ENCODE measurements around the gene MSMO1.
"Not testable (repeated sequence)": the region's sequence is repeated elsewhere in the genome, so short reads cannot be mapped to it uniquely, and the experiment has no call there.

MSMO1 gene

DNA sequence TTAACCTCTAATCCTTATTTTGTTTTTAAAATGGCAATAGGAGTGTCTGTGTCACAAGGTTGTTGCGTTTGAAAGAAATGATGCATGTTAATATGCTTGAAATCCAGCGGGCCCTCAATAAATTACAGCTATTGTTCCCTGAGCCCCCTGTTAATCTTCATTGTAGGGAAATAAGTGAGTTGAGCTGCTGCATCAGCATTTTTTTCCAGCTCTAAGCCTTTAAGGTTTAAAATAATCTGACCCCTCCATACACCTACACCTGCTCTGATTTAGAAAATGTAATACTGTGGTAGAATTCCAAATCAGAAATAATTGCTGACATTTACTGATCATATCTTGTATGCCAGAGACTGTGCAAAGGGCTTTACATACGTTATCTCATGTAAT is 2.6 kb upstream of the MSMO1 start:
- no peak for DNase-seq (ENCODE audit: low spot score)

DNA sequence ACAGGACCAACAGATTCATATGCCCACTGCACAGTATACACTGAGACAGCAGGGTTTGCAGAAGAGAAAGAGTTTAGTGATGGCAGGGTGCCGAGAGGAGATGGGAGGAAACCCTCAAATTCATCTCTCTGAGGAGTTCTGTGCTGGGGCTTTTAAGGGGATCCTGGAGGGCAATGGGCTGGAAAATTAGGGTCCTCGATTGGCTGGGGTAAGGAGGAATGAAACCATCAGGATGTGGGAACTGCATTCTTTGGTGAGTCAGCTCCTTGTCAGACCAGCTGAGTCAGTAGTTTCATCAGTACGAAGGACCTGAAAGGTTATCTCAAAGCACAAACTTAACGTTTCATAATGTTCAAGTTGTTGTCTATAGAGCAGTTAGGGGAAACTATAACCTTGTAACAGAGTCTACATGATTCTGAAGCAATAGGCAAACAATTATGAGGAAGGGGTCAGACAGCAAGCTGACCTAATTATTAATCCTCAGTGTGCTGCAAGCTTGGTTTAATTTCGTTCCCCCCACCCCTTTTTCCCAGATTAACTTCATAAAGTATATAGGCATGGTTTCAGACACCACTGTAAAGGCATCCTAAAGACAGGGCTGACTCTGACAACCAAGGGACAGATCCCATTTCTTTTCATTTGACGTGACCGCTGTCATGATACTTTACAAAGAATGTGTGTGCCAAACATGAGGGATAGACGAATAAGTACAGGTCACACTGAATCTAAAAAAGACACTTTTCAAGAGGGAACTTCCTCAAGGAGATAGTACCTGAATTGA is 1.5 kb upstream of the MSMO1 start:
- DNase-seq (ENCODE audit: low spot score): no peak

DNA sequence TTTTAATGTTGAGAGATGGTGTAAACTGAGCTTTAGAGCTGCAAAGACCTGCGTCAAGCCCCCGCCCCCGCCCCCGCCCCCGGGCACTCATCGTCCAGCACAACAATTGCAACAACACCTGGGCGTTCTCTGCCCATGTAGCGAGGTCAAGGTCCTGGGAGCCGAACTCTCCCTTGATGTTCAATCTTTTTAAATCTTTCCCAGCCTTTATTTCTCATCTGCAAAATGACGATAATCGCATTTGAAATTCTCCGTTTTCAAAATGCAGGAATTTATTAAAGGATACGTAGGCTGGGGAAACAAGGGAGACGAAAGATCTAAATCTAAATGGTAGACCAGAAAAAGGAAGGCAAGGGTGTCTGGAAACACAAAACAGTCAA is 648 bp upstream of the MSMO1 start:
- peak; percentile 52 for DNase-seq (ENCODE audit: low spot score)

DNA sequence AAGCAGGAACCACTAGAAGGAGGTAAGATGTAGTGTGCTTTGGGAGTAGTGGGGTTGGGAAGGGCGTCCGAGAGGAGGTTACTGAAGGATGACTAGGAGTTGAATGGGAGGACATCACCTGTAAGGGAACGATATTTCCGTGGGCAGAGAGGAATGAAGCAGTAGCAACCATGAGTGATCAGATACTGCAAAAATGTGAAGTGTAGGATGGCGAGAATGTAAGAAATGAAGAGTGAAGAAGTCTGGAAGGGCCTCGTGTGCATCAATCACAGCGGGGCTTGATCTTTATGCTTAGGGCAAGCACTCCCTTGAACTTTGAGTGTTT is 594 bp downstream of the MSMO1 start:
- no peak for DNase-seq (ENCODE audit: low spot score)

DNA sequence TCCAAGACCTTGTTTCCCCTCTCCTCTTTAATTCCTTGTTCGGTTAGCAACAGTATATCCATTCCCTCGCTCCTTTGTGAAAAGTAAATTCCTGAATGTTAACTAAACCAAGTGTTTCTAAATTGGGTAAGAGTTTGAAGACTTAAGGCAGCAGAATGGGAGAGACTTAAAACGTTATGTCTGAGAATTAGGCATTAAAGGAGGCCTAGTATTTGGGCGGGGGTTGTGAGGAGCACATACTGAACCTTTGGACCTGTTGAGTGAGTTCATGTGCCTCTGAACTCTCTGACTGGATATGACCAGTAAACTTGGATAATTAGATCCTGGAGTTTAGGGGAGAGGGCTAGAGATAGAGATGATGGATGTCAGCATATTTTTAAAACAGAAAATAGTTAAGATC is 1.2 kb downstream of the MSMO1 start:
- DNase-seq (ENCODE audit: low spot score): no peak

DNA sequence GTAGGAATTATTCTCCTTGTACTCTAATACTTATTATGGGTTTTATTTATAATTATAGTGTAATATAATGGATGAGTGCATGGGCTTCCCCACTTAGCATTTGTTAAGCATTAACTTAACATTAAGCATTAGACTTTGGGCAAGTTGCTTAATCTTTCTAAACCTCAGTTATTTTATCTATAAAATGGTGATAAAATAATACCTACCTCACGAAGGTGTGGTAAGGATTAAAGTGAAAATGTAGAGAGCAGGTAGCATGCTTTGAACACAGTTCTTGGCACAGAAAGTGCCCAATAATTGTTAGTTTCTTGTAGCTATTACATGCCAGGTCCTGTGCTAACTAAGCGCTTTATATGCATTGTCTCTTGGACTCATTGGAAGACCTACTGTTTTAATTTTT is 2.6 kb downstream of the MSMO1 start:
- no peak for DNase-seq (ENCODE audit: low spot score)

DNA sequence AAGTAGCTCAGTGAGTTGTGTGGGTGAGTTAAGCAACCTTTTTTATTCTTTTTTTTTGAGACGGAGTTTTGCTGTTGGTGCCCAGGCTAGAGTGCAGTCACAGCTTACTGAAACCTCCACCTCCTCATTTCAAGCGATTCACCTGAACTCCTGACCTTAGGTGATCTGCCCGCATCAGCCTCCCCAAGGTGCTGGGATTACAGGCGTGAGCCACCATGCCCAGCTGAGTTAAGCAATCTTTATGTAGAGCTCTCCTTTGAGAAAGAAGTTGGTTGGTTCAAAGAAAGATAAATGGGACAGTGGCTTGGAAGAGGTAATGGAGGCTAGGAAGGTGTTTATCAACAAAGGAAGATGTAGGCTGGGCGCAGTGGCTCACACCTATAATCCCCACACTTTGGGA is 3.2 kb downstream of the MSMO1 start:
- DNase-seq (ENCODE audit: low spot score): no peak

DNA sequence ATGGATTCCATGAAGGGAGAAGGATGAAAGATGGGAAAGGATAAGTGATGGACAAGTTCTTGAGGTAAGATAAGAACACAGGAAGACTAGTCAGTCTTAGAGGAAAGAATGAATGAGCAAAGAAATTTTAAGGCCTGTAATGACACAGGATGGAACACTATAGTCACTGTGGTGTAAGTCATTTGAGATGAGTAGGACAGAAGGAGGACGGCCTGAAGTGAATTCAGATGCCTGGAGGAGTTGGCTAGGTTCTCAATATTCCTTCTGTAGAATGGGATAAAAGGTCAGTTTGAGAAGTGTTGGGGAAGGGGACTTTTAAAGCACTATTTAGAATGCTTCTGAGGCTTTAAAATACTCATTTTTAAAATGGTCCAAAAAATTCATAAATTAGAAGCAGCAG is 3.9 kb downstream of the MSMO1 start:
- DNase-seq (ENCODE audit: low spot score): no peak

DNA sequence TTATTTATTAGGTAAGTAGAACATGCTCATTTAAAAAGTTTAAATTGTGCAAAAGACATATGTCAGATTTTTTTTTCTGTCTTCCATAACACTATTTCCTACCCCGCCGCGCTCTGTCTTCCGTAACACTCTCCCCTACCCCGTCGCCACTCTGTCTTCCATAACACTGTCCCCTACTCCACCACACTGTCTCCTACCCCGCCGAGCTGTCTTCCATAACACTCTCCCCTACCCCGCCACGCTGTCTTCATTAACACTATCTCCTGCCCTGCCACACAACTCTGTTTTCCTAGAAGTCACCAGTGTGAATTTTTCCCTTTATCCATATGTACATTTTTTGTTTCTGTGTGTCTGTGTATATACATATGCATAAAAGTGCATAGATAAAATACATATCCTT is 4.4 kb downstream of the MSMO1 start:
- no peak for DNase-seq (ENCODE audit: low spot score)

DNA sequence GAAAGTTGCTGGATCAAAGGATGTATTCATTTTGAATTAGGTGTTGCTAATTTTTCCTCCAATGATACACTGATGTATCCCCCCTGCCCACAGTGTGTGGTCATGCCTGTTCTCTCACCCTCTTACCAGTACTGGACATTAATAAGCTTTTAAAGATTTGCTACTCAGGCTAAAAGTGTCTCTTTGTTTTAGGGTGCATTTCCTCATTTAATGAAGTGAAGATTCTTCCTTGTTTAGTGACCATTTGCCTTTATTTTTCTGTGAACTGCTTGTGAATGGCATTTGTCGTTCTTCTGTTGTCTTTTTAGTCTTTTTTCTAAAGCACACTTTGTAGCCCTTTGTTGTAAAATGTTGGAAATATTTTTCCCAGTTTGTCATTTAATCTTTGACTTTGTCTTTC is 5.0 kb downstream of the MSMO1 start:
- DNase-seq (ENCODE audit: low spot score): no peak

DNA sequence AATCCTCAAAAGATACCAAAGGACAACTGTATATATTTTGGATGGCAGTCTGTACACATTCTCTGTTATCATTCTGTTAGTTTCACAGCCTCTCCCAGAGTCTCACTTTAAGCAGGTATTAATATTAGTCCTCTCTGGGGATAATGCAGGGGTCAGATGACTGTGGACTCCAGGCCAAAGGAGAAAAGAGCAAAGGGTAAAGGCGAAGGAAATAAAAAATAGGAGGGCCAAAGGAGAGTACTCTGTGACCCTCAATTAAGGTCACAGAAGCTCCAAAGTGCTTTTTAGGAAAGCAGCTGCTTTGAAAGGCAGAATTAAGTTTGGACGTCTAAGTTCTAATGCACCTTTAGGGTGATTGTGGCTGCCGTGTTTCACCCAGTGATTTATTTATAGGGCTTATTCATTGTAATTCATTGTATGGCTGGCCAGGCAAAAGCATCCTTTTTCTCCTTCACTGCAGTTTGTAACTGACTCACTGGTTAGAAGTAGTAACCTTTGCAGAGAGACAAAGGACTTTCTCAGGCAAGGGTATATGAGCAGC is 7.8 kb downstream of the MSMO1 start:
- DNase-seq (ENCODE audit: low spot score): no peak

DNA sequence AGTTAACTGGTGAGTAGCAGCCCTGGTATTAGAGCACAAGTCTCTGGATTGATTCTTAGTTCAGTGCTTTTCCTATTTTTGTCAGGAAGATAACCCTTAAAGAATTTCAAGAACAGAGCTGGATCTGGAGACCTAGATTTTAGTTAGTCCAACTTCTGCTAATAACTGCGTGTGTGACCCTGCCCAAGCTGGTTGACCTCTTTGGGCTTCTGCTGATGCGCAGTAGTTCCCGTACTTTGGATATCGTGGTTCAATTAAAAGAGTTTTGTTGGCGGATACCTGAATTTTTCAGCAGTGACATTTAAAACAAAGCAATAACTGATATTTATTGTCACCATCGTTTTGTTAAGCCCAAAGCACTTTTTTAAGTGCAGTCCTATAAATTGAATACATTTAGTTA is 9.3 kb downstream of the MSMO1 start:
- DNase-seq (ENCODE audit: low spot score): no peak

DNA sequence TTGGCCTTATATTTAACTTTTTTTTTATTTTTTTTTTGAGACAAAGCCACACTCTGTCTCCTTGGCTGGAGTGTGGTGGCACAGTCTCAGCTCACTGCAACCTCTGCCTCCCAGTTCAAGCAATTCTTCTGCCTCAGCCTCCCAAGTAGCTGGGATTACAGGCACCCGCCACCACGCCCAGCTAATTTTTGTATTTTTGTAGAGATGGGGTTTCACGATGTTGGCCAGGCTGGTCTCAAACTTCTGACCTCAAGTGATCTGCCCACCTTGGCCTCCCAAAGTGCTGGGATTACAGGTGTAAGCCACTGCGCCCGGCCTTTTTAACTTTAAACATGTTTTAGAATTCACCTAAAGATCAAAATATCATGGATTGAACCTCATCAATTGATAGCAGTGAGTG is 14.9 kb downstream of the MSMO1 start:
- DNase-seq (ENCODE audit: low spot score): not testable (repeated sequence)

DNA sequence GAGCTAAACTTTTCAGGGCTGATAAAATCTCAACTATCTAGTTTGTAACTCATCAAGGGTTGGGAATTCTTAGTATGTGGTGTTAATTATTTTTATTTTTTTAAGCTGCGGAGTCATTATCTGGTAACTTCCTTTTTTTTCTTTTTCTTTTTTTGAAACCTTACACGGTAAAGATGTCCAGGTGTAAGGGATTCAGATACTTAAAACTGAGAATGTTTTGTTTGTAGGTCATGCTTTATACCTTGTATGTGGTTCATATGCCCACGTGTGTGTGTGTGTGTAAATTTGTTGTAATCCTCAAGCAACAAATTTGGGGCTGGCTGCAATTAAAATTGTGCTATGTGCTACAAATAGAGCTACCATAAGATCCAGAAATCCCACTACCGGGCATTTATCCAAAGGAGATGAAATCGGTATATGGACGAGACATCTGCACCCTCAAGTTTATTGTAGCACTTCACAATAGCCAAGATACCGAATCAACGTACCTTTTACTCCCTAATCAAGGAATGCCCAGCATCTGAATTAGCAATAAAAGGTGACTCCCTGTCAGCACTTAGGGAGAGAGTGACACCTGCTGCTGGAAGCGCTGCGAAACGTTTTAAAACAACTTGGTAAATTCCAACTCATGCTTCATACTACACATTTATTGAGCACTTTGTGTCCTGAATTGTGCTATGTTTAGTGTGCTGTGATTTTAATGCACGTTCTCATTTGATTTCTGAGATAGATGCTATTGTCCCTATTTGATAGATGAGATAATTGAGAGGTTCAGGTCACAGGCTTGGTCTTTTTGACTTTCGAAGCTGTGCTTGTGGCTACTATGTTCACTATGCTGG is 16.1 kb downstream of the MSMO1 start:
- no peak for DNase-seq (ENCODE audit: low spot score)

DNA sequence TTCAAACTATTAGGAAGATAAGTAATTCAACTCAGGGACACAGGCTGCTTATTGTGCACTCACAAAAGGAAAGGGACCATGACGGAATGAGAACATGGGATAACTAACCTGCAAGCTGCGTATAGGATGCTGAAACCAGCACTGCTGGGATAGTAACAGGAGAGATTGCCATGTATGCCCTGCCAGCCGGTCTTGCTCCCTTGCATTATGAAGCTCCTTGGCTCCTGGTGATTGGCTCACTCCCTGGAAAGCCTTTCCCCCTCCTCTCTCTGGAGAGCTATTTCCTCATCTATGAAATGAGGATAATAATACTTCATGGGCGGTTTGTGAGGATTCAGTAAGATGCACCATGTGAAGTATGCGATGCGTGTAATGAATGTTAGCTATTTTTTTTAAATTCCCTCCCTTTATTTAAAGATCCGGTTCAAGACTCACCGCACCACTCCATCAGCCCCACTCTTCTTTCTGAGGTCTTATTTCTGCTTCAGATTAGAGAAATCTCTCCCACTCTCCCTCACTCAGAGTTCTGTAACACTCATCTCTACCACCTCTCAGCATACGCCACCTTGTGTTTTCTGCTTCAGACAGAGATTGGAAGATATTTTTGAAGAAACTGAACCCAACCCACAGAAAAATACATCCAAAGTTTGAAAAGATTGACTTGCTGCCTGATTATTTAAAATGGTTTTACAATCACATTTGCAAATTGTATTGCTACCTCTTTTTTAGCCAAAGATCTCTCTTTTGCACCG is 18.4 kb downstream of the MSMO1 start:
- DNase-seq (ENCODE audit: low spot score): no peak

DNA sequence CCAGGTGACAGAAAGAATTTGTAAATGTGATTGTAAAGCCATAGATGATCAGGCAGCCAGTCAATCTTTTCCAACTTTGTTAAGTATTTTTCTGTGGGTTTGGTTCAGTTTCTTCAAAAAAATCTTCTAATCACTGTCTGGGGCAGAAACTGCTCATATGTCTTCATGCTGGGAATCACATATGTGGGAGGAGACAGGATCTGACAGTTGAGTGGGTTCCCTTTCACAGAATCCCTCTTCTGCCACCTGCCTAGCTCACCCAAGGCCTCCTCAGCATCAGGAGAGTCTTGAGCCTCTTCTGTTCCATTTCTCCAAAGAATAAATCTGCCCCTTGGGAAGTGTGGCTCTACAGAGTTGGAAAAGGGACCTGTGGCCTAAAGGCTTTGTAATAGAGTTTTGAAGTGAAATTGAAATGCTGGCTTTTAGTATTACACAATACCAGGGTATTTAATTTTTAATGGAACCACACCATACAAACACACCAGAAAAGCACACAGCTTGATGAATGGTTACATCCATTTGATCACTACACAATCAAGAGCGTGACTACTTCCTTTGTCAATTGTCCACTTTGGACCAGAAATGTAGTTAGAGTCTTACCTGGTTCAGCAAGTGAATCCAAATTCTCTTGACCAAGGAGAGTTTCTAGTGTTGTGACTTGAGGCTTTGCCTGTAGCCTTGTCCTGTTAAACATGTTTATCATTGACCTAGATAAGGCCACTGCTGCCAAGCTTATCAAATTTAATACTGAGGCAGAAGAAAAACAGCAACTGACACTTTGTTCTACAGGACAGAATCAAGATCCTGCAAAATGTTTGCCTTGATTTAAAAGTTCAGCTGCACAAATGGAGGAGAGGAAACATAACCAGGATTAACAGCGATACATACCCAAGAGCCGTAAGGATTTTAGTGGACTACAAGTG is 20.4 kb downstream of the MSMO1 start:
- DNase-seq (ENCODE audit: low spot score): no peak

DNA sequence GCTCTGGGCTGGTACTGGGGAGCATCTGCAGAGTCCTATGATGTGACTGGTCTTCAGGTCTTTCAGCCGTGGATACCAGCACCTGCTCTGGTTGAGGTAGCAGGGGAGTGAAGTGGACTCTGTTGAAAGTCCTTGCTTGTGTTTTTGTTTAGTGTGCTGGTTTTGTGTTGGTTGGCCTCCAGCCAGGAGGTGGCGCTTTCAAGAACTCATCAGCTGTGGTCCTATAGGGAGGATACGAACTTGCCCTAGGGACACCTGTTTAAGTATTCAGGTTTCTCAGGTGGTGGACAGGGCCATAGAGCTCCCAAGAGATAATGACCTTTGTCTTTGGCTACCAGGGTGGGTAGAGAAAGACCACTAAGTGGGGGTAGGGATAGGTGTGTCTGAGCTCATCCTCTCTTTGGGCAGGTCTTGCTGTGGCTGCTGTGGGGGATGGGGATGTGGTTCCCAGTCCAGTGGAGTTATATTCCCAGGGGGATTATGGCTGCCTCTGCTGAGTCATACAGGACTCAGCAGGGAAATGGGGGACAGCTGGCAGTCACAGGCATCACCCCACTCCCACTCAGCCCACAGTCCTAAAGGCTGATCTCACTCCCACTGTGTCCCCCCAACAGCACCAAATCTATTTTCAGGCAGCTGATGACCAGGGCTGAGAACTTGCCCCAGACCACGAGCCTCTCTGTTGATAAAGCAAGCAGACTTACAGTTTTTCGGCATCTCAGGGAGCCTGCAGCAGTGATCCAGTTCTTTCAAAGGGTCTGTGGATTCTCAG is 24.1 kb downstream of the MSMO1 start:
- no peak for DNase-seq (ENCODE audit: low spot score)

DNA sequence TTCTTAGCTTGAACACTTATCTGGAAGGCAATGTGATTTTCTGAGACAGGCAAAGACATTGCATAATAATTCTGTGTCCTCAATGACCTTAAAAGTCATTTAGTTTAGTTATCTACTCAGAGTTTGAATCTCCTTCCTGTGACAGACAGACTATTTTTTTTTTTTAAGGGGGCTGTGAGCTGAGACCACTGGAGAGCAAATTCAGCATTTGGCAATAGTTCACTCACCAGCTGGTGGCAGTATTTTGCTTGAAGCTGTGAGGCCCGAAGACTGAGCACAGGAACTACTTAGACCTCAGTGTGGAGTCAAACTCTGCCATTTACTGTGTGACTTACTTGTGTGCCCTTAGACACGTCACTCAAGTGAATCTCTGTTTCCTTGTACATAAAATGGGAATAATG is 28.4 kb downstream of the MSMO1 start:
- peak; percentile 74 for DNase-seq (ENCODE audit: low spot score)

DNA sequence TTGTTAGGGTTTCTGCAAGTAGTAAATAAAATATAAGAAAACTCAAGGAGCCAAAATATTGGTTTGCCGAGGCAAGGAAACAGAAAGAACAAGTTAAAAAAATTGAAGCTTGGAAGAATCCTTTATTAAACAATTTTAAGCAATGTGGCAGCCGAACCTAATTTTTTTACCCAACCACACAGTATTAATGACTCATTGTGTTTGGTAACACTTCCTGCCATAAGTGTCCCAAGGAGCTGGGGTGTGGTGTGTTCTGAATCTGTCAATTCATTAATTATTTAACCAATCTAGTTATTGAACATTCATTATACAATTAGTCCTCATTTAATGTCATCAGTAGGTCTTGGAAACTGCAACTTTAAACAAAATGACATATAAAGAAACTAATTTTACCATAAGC is 32.0 kb downstream of the MSMO1 start:
- DNase-seq (ENCODE audit: low spot score): no peak

DNA sequence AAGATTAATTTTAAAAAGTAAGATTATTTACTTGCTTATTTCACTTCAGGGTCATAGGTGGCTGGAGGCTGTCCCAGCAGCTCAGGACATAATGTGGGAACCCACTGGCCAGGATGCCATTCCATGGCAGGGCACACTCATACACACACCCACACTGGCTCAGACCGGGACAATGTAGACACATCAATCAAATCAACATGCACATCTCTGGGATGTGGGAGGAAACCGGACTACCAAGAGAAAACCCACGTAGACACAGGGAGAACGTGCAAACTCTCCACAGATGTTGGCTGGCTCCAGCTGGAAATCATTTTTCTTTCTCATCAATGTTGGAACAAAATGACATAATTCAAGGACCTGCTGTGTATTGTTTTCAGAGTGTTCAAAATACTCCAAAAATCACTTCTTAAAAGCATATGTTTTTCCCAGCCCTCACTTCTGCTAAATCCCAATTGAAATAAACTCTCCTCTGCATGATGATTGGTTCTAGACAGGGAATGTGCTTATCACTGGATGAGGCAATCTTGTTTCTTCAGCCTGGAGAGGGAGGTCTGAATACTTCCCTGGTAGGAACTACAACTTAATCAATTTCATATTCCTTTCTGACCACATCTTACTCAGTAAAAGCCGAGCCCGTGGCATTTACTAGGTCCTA is 32.7 kb downstream of the MSMO1 start:
- no peak for DNase-seq (ENCODE audit: low spot score)
